Measurements from ENCODE around the gene IFFO2. TPM values are rescaled to one million over a fixed set of nuclear protein-coding genes. Genes with fewer than 3 reads are reported as not detected.

Gene IFFO2
- total and polyA plus RNA-seq, 2 of the 8 experiments (the other 6 are each of a cell fraction or from before 2014, with no cell fraction given): 6.6 to 10.4 TPM

DNA sequence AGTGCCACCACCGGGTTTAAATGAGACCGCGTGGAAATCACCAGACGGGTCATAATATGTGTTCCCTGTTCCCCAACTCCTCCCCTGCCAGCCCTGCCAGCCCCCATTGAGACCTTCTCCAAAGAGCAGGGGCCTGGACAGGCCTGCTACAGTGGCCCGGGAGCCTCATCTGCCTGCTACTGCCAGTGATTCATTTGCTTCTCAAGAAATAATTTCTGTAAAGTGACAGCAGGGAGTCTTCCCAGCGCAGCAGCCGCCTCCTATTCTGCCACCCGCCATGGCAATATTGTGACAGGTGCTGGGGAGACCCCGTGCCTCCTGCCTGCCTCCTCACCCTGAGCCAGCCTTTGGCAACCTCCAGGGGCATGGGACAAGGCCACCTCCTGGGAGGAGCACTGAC, 8.9 kb downstream of the IFFO2 start:
- H3K4ac ChIP-seq (replicated peaks; ENCODE audit: insufficient read length, low read depth, low read length): no peak overlapping the region
- 91% methylated on average over 9 of the region's 9 CpGs; no CpG with 5 or more reads in 1 of the 2 experiments for WGBS, 2 experiments (ENCODE audit: extremely low coverage in 1 of 2, insufficient coverage in 1 of 2, insufficient read length in 1 of 2, insufficient replicate concordance in 2 of 2, low coverage in 1 of 2, low lambda C conversion rate in 2 of 2, missing lambda C conversion rate in 1 of 2)
- H3K4me2 ChIP-seq (ENCODE audit: insufficient read depth in 1 of 2, low read depth in 2 of 2, low read length in 2 of 2): no peak overlapping the region
- H3K79me2 ChIP-seq (ENCODE audit: control insufficient read depth in 1 of 2, insufficient read depth in 2 of 2, low read length in 2 of 2): no peaks in the 10 kb centered on the region
- H3K18ac ChIP-seq (ENCODE audit: extremely low read depth, low read length): no peak overlapping the region
- H3K4me3 ChIP-seq (ENCODE audit: extremely low read depth in 1 of 4, insufficient read depth in 2 of 4, low read depth in 3 of 4, low read length in 4 of 4): no peak overlapping the region
- no peak overlapping the region for H3K27ac ChIP-seq (ENCODE audit: low read depth, low read length)
- H3K9ac ChIP-seq (replicated peaks in 1 of 4; ENCODE audit: extremely low read depth in 1 of 4, low read depth in 3 of 4, low read length in 3 of 4): no peak overlapping the region
- no peak for FAIRE-seq
- H2BK15ac ChIP-seq (ENCODE audit: low read length): peak overlapping the region; percentile 34; the same call in 1 of the 2 replicates
- no peak overlapping the region for H2AFZ ChIP-seq (ENCODE audit: low read length)
- H4K5ac ChIP-seq (ENCODE audit: insufficient read length, low read depth, low read length): no peak overlapping the region
- H3K9me3 ChIP-seq (ENCODE audit: insufficient read depth in 2 of 2, low read depth in 1 of 2, low read length in 1 of 2): no peaks in the 10 kb centered on the region
- no peaks in the 10 kb centered on the region for H4K20me1 ChIP-seq (replicated peaks in 1 of 2; ENCODE audit: control insufficient read depth in 1 of 2, insufficient read depth in 2 of 2, low read length in 2 of 2)
- H2BK5ac ChIP-seq (ENCODE audit: low read depth, low read length): no peak overlapping the region
- DNase-seq (ENCODE audit: low read depth in 1 of 2, low spot score in 2 of 2): no peak
- no peaks in the 10 kb centered on the region for H3K27me3 ChIP-seq (replicated peaks in 1 of 4; ENCODE audit: control insufficient read depth in 3 of 4, extremely low read depth in 1 of 4, insufficient read depth in 3 of 4, low read length in 3 of 4)
- H3K14ac ChIP-seq (ENCODE audit: insufficient read length): no peak overlapping the region
- peaks cover 16 to 25% (median 20%) of the 10 kb centered on the region in 4 experiments for H3K4me1 ChIP-seq (replicated peaks in 1 of 4; ENCODE audit: control insufficient read depth in 3 of 4, insufficient read depth in 4 of 4, low read length in 3 of 4)
- H3K36me3 ChIP-seq (ENCODE audit: control insufficient read depth in 2 of 4, insufficient read depth in 4 of 4, low read length in 3 of 4): no peaks in the 10 kb centered on the region
- H2BK120ac ChIP-seq (replicated peaks; ENCODE audit: low read depth, low read length): no peak overlapping the region
- no peak overlapping the region for H2BK12ac ChIP-seq (ENCODE audit: low read depth, low read length)
- H3K23ac ChIP-seq (ENCODE audit: insufficient read length): no peak overlapping the region
- H2BK20ac ChIP-seq (ENCODE audit: low read length): no peak overlapping the region
- H4K8ac ChIP-seq (ENCODE audit: extremely low read depth, insufficient read depth, low read length): no peak overlapping the region
- H3K23me2 ChIP-seq (ENCODE audit: low read depth, low read length): 0 out of 2 replicates have a peak, but pooled peaks cover 3% of the 10 kb centered on the region
- CTCF ChIA-PET (ENCODE audit: partially characterized antibody): interaction anchor here (1.3 to 12.8 kb wide), 4 partner anchors 9 to 40 kb away, joined by 4 to 105 read pairs (median 37); partner anchors contain the start of gene IFFO2
- no peaks in the 10 kb centered on the region for H3K79me1 ChIP-seq (ENCODE audit: low read depth, low read length)
- no peak overlapping the region for H3K56ac ChIP-seq (replicated peaks; ENCODE audit: insufficient read length, low read depth, low read length)
- no peak overlapping the region for H2AK5ac ChIP-seq (ENCODE audit: low read depth, low read length)
- H4K91ac ChIP-seq (replicated peaks; ENCODE audit: insufficient read length, low read length): peak overlapping the region; percentile 39
- POLR2A ChIA-PET (ENCODE audit: partially characterized antibody): interaction anchor here (2.9 kb wide), 2 partner anchors 9 to 11 kb away, joined by 12 to 28 read pairs; partner anchors contain the start of gene IFFO2
- no peak for TF ChIP-seq SAP30 (IDR thresholded peaks at IDR 0.05; ENCODE audit: insufficient read depth, insufficient replicate concordance, low read length)
- no peak for TF ChIP-seq POLR2AphosphoS5 (IDR thresholded peaks at IDR 0.05; ENCODE audit: low read depth, low read length)
- no peak for TF ChIP-seq JUN (IDR thresholded peaks at IDR 0.05; ENCODE audit: low read depth, low read length)
- TF ChIP-seq MAFK (IDR thresholded peaks at IDR 0.05; ENCODE audit: low read depth, low read length): no peak
- no peak for TF ChIP-seq RNF2 (IDR thresholded peaks at IDR 0.05; ENCODE audit: borderline replicate concordance, low read depth, low read length, missing control alignments, poor library complexity, severe bottlenecking)
- TF ChIP-seq HDAC2 (IDR thresholded peaks at IDR 0.05; ENCODE audit: borderline replicate concordance in 1 of 2, low read depth in 2 of 2, low read length in 2 of 2): no peak
- TF ChIP-seq CHD2 (IDR thresholded peaks at IDR 0.05; ENCODE audit: low read length): no peak
- TF ChIP-seq EZH2 (IDR thresholded peaks at IDR 0.05; ENCODE audit: low read depth, low read length, severe bottlenecking): no peak
- no peak for TF ChIP-seq KDM1A (IDR thresholded peaks at IDR 0.05; ENCODE audit: borderline replicate concordance, low read length)
- TF ChIP-seq KDM5A (IDR thresholded peaks at IDR 0.05; ENCODE audit: low read length): no peak
- TF ChIP-seq, protein P1, sequence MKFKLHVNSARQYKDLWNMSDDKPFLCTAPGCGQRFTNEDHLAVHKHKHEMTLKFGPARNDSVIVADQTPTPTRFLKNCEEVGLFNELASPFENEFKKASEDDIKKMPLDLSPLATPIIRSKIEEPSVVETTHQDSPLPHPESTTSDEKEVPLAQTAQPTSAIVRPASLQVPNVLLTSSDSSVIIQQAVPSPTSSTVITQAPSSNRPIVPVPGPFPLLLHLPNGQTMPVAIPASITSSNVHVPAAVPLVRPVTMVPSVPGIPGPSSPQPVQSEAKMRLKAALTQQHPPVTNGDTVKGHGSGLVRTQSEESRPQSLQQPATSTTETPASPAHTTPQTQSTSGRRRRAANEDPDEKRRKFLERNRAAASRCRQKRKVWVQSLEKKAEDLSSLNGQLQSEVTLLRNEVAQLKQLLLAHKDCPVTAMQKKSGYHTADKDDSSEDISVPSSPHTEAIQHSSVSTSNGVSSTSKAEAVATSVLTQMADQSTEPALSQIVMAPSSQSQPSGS (IDR thresholded peaks at IDR 0.05; ENCODE audit: low read length): no peak
